HG03457 (cell line): Measurements from ENCODE around the gene CASK.
"Not testable (repeated sequence)": the region's sequence is repeated elsewhere in the genome, so short reads cannot be mapped to it uniquely, and the experiment has no call there.

ENCODE experiments used
- ATAC-seq: cut with Tn5 transposase; IDR thresholded peaks from one replicate; pipeline ENCODE4 v1.9.1; 2021; ENCODE audit warnings: moderate number of reproducible peaks; ENCODE audit not compliant: unreplicated experiment

CASK gene

GRCh38 chrX:41705042-41705441 is 218.3 kb downstream of the CASK start:
- ATAC-seq: no peak

GRCh38 chrX:41703574-41704029 is 219.8 kb downstream of the CASK start:
- no peak for ATAC-seq

GRCh38 chrX:41695426-41695825 is 227.9 kb downstream of the CASK start:
- ATAC-seq: no peak

GRCh38 chrX:41693024-41693423 is 230.3 kb downstream of the CASK start:
- ATAC-seq: no peak

- no peak for ATAC-seq
Observed at GRCh38 chrX:41692162-41692749, 231.1 kb downstream of the CASK start.

GRCh38 chrX:41689711-41690110 is 233.6 kb downstream of the CASK start:
- no peak for ATAC-seq

- ATAC-seq: no peak
Observed at GRCh38 chrX:41688835-41689234, 234.5 kb downstream of the CASK start, which contains the start of gene GPR34. Gene GPR34, plus strand, starts transcription at chrX:41688973. Its CDS starts 6,661 bp downstream, at chrX:41695634.

- ATAC-seq: no peak
Observed at GRCh38 chrX:41688156-41688555, 235.2 kb downstream of the CASK start.

- ATAC-seq: no peak
Observed at GRCh38 chrX:41686788-41687187, 236.6 kb downstream of the CASK start.

- ATAC-seq: no peak
Observed at GRCh38 chrX:41684940-41685339, 238.4 kb downstream of the CASK start.

- no peak for ATAC-seq
Observed at GRCh38 chrX:41684138-41684537, 239.2 kb downstream of the CASK start.

- no peak for ATAC-seq
Observed at GRCh38 chrX:41677183-41678060, 245.9 kb downstream of the CASK start.

- not testable (repeated sequence) for ATAC-seq
Observed at GRCh38 chrX:41676361-41676760, 247.0 kb downstream of the CASK start.

- no peak for ATAC-seq
Observed at GRCh38 chrX:41672643-41673042, 250.7 kb downstream of the CASK start.

GRCh38 chrX:41671082-41671481 is 252.3 kb downstream of the CASK start:
- no peak for ATAC-seq

GRCh38 chrX:41670112-41670511 is 253.2 kb downstream of the CASK start:
- no peak for ATAC-seq

GRCh38 chrX:41667631-41668030 is 255.7 kb downstream of the CASK start:
- no peak for ATAC-seq

- no peak for ATAC-seq
Observed at GRCh38 chrX:41666251-41666650, 257.1 kb downstream of the CASK start.

- no peak for ATAC-seq
Observed at GRCh38 chrX:41665686-41666085, 257.7 kb downstream of the CASK start.

- ATAC-seq: no peak
Observed at GRCh38 chrX:41664908-41665307, 258.4 kb downstream of the CASK start.

GRCh38 chrX:41664375-41664901 is 258.9 kb downstream of the CASK start:
- peak; percentile 88 for ATAC-seq
